NCI-H2227 (cell line): ENCODE results near the gene LRCH3.
"Not testable (repeated sequence)": the region's sequence is repeated elsewhere in the genome, so short reads cannot be mapped to it uniquely, and the experiment has no call there.

Experiments
- DNase-seq: peaks from one replicate; lab custom pipeline; 2025; ENCODE audit not compliant: unreplicated experiment; lab: John Stamatoyannopoulos, UW

The LRCH3 gene

DNA sequence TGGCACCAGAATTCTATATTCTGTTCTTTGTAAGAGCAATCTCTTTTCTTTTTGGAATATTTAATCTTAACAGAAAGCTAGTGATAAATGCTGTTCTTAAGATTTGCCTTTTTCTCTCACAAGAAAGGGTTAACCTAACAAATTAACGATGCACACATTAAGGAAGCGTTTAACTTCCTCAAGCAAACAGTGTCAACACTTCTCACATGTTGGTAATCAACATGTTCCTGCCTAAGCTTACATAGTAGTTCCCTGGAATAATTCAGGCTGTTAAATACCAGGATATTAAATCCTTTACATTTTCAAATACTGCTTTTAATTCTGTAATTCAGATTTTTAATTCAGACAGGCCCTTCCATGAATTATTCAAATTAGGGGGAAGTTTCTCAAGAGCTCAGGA, 91.5 kb downstream of the LRCH3 start:
- DNase-seq, result no peak

GRCh38 chr3:197883541-197883940, 92.5 kb downstream of the LRCH3 start:
- DNase-seq, result no peak

DNA sequence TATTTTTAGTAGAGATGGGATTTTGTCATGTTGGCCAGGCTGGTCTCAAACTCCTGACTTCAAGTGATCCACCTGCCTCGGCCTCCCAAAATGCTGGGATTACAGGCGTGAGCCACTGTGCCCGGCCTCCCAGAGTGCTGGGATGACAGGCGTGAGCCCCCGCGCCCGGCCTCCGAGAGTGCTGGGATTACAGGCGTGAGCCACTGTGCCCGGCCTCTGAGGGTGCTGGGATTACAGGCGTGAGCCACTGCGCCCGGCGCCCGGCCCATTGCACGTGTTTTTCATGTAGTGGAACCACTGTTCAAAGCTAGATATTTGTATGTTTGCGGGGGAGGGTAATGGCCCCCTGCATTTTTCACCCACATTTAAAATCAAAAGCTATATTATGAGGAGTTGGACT, 93.3 kb downstream of the LRCH3 start:
- DNase-seq, result not testable (repeated sequence)

GRCh38 chr3:197886052-197886451, 95.0 kb downstream of the LRCH3 start:
- DNase-seq, result not testable (repeated sequence)

DNA sequence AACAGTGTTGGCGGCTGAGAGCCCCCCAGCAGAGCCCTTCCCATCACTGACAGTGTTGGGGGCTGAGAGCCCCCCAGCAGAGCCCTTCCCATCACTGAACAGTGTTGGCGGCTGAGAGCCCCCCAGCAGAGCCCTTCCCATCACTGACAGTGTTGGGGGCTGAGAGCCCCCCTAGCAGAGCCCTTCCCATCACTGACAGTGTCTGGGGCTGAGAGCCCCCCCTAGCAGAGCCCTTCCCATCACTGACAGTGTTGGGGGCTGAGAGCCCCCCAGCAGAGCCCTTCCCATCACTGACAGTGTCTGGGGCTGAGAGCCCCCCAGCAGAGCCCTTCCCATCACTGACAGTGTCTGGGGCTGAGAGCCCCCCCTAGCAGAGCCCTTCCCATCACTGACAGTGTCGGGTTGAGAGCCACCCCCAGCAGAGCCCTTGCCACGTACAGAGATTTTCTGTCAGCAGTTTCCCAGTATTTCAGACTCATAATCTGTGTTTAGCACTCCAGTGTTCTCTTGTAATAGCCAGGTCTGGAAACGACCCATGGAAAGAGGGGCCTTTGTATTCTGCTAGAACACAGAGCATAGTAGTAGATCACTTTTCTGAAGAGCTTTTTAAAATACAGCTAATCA, 96.5 kb downstream of the LRCH3 start:
- not testable (repeated sequence) for DNase-seq

DNA sequence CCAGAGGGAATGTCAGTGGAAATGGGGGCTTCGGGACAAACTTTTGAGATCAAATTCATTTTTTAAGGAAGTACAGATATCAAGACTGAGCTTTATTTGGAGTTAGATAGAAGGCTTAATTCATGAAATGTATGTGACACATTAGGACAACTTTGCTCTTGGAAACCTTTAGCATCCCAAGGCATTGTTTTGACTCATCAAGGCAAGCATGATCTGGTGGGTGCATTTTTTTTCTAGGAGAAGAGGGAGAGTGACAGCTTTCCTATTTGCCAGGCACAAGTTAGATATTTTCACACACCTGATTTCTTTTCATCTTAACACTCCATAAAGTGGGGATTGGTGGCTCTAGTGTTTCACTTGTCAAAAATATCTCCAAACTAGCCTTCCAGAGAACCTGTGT, 97.5 kb downstream of the LRCH3 start:
- DNase-seq, result no peak

- DNase-seq, result no peak
These were observed 98.3 kb downstream of the LRCH3 start for GRCh38 chr3:197889204-197889930.

DNA sequence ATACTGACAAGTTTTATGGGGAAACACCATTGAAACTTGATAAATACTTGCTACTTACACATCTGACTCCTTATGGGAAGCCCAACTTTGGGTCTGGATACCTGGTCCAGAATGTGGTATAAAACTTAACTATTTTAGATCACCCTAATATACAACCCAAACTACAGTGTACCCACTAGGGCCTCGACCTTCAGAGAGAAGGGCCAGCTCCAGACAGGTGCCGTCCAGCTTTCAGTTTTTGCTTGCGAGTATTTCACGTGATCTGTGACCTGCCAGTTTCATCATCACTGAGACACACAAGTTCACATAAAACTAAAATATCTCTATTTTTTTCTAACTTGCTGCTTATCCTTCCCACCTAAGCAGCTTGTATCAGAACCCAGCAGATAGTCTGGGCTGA, 99.6 kb downstream of the LRCH3 start:
- DNase-seq, result no peak

DNA sequence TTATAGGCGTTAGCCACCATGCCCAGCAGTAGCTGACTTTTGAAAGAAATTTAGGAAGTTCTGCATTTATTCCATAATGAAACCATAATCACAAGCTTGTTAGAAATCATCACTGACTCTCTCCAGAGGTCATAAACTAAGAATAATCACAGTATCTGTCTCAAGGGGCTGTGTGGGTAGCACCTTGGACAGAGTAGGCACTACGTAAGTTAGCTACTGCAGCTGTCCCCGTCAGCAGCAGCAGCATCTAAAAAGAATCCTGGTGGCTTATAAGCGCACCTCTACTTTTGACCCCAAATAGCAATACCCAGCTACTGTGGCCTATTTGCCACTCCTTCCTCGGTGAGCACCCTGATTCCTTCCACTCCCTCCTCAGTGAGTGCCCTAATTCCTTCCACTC, 101.1 kb downstream of the LRCH3 start:
- no peak for DNase-seq

GRCh38 chr3:197896421-197896820, 105.4 kb downstream of the LRCH3 start:
- no peak for DNase-seq

DNA sequence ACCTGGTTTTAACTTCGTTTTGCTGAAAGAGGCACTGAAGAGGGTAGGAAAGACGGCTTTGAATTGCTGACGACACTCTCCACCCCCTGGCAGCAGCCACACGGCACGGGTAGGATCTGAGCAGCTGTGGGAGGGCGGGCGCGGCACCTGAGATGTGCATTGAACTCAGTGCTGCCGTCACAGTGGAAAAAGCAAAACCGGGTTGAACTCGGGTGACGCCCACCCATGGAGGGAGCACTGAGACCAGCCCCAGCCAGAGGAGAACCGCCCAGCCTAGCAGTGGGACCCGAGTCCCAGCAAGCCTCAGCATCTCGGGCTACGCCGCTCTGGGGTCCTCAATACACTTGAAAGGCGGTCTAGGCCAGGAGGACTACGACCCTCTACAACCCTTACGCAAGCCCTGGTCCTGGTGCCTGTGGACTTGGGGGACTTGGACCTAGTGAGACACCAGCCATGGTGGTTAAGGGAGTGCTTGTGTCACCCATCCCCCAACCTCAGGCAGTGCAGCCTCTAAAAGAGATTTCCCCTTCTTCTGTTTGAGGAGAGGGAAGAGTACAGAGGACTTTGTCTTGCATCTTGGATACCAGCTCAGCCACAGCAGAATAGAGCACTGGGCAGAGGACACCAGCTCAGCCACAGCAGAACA, 108.9 kb downstream of the LRCH3 start:
- no peak for DNase-seq

DNA sequence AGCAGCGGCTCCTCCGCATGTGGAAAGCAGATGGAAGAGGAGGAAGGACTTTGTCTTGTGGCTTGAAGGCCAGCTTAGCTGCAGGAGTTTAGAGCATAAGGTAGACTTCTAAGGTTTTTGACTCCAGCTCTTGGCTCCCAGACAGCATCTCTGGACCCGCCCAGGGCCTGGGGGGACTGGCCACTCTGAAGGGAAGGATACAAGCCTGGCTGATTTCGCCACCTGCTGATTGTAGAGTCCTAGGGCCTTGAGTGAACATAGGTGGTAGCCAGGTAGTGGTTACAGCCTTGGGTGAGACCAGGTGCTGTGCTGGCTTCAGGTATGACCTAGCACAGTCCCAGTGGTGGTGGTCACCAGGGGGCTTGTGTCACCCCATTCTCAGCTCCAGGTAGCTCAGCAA, 110.6 kb downstream of the LRCH3 start:
- no peak for DNase-seq

DNA sequence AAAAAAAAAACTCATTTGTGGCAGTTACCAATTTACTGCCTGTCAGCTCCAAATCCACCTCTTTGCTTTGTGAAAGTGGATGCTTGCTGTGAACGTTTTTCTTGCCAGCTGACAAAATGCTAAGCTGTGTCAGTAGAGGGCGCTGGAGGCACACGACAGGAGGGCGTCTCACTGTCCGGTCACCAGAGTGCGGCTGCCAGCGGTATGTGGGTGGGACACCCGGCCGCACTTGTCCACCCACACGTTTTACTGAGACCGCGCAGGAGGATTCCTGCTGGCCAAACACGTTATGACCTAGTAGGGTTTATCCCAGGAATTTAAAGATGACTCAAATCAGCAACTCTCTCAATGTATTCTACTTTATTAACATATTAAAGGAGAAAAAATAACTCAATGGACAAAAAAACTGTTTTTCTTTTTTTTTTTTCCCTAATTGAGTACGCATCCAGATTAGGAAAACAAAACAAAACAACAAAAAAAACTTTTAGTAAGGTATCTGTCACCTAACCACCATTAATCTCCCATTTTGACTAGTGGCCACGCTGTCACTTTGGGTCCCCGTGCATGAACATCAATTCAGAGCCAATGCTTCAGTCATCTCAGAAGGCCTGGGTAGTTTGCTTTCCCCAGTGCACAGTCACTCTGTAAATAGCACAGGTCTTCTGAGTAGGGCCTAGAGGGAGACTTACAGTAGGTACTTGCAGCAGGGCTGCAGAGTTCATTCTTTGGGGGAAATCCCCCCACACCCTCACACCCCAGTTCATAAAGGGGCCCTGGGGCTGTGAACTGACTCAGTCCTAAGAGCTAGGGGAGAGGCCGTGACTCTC, 115.2 kb downstream of the LRCH3 start:
- peak; percentile 87 for DNase-seq

DNA sequence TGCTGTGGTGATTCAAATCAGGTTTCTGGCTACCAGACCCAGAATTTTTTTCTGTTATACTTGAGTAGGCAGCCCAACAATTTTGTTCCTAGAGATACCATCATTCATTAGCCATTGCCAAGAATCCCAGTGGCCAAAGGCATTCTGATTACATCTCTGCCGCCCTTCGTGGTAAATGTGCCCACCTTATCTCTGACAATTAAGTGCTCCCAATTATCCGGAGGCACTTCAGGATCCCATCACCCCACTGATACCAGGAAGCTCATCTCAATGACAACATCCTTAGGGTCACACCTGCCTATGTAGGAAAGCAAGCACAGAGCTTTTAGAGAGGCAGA, 115.8 kb downstream of the LRCH3 start:
- DNase-seq, result no peak

- DNase-seq, result no peak
These were observed 116.1 kb downstream of the LRCH3 start for GRCh38 chr3:197907196-197907595.

DNA sequence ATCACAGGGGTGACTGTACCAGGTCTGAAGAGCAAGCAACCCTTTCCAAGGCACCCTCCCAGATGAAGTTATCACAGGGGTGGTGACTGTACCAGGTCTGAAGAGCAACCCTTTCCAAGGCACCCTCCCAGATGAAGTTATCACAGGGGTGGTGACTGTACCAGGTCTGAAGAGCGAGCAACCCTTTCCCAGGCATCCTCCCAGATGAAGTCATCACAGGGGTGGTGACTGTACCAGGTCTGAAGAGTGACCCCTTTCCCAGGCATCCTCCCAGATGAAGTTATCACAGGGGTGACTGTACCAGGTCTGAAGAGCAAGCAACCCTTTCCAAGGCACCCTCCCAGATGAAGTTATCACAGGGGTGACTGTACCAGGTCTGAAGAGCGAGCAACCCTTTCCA, 117.5 kb downstream of the LRCH3 start:
- DNase-seq, result not testable (repeated sequence)

DNA sequence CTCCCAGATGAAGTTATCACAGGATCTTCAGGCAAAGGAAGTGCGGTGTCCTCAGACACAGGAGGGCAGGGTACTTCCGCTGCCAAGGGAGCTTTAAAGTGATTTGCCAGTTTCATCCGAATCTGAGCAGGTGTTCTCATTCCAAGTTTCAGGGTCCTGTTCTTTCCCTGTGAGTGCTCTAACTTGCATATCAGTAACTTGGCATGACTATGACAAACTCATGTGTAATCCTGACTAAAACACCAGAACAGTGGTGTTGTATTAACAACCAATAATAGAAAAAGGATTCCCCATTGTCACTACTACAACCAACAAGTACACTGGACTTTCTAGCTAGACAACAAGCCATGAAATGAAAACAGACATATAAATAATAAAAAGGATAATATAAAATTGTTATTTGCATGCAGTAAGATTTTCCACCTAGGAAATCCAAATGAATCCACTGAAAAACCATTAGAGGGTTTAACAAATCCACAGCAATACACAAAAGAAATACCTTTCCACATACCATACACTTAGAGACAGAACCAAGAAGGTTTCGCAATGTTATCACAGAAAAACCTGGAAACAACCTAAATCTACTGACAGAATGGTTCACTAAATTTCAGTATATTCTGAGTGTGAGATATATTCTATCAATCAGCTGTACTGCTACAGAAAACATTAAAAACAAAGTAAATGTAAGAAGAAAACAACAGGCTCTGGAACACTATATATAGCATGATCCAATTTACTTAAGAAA, 118.1 kb downstream of the LRCH3 start:
- DNase-seq, result no peak

- no peak for DNase-seq
These were observed 121.9 kb downstream of the LRCH3 start for GRCh38 chr3:197912741-197913476.

DNA sequence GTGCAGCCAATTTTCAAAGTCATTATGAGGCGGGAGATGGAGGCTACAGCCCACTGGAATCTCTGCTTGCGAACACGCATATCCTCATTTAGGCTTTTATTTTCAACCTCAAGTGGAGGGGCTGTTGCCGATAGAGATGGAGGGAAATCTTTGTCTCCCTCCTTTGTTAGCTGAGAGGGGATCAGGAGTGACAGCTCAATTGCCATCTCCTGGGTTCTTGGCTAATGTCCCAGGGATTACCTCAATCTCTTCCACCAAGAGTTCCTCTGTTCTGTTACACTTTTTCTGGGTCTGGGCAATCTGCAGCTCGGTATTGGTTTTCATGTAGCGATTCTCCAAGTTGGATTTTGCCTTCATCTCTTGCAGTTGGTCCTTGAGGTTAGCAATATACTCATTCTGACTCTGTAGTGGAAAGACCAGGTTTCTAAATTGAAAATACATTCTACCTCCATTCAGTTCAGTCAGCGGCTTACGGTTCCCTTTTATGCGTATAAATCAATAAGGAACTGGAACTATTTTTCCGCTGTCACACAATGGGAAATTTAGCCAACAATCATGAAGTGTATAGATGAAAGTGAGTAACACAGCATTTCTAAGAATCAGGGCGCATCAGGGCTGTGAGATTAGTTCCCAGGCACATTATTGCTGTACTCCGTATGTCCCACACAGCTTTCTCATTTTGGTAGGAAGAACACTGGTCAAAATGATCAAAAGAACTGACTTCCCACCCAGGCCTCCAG, 122.8 kb downstream of the LRCH3 start:
- DNase-seq, result no peak
